HG03135 (cell line): ENCODE results near the gene ZFHX3.
"Not testable (repeated sequence)": the region's sequence is repeated elsewhere in the genome, so short reads cannot be mapped to it uniquely, and the experiment has no call there.

Experiments
- ATAC-seq: cut with Tn5 transposase; IDR thresholded peaks from one replicate; pipeline ENCODE4 v1.9.1; 2021; ENCODE audit warnings: mild to moderate bottlenecking, moderate library complexity; ENCODE audit not compliant: unreplicated experiment

ZFHX3 gene

GRCh38 chr16:73024571-73025105 lies 23.3 kb downstream of the ZFHX3 start:
- no peak for ATAC-seq

DNA sequence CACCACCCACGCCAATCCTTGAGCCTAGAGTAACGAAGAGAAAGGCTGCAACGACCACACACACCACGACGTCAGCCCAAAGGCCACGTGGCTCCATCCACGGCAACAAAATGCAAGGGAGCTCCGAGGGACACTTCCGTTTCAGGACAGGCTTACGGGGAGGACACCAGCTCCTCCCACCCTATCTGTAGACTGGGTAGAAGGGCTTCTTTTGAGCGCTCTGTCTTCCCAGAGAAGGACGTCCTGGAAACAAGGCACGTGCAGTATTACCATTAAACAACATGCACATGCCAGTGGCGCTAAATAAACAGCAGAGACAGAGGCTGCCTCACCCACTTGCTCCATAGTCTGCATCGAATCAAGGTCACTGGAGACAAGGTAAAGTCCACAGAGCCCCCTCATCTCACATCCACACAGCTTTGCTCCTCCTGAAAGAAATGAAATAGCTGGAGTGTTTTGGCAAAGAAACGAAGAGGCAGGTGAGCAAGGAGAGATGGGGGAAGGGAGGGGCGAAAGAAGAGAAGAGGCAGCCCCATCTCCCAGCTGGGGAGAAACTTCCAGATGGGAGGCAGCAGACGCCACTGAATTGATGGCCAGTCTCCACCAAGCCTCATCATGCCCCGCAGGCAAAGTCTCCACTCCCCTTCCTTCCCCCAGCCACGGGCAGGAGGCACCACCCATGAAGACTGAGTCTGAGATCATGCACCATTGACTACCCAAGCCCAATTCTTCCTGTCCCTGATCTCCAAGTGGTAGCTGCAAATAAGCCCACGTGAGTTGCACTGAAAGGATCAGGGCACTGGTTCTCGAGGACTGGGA lies 24.0 kb downstream of the ZFHX3 start:
- ATAC-seq = no peak

- no peak for ATAC-seq
These were observed 24.6 kb downstream of the ZFHX3 start for GRCh38 chr16:73023320-73023719.

DNA sequence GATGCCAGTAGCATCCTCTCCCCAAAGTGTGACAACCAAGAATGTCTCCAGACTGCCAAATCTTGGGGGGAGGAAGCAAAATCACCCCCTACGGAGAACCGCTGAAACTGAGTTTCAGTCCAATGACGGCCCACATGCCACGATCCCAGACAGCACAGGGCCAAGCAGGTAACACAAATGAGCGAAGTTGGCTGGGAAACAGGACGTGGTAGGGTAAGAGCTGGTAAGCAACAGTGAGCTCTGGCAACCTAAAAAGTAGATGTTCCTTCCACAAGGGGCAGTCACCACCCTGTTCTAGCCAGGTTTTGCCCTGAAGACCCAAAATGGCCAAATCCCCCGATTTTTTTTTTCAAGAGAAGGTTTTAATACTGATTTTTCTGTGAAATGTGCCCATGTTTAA lies 25.4 kb downstream of the ZFHX3 start:
- no peak for ATAC-seq

DNA sequence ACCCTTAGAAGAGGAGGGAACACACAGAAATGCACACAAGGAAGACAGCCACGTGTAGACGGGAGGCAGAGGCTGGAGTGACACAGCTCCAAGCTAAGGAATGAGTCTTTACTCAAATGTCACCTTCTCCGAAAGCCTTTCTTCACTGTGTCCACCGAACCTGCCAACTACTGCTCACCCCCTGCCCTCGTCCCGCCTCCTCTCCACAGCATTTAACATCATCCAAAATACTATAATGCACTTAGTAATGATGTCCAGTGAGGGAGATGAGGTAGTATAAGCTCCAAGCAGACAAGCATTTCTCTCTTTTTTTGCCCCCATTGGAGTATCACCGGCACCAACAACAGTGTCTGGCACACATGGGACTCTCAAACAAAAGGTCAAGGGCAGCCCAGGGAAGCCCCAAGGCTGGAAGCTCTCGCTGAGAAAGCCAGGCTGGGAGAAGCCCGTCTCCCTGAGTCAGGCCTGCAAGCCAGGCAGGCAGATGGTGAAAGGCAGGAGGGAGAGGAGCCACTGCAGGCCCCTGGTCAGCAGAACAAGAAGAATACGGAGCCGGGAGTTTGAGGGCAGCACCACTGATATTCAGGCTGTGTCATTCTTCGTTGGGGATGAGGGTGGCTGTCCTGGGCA lies 25.9 kb downstream of the ZFHX3 start:
- ATAC-seq = no peak

- no peak for ATAC-seq
These were observed 27.5 kb downstream of the ZFHX3 start for GRCh38 chr16:73020409-73020884.

- ATAC-seq = no peak
These were observed 28.2 kb downstream of the ZFHX3 start for GRCh38 chr16:73019457-73020362.

- no peak for ATAC-seq
These were observed 29.0 kb downstream of the ZFHX3 start for GRCh38 chr16:73018821-73019456.

- no peak for ATAC-seq
These were observed 30.6 kb downstream of the ZFHX3 start for GRCh38 chr16:73017321-73017720.

DNA sequence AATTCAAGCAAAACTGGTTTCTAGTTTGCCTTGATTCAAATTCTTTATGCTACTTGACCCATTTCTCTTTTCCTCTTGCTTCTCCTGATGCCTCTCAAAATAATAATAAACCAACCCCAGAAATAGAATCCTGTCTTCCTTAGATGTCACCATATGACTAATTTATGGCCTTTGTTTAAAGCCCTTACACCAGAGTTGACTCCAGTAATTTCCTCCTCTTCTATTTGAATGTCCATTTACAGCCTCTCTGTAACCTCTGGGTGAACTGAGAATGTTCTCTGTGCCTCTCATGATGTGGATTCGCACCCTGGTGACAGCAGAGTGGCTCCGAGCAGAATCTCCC lies 31.5 kb downstream of the ZFHX3 start:
- peak; percentile 37 for ATAC-seq

- ATAC-seq = peak; percentile 86
These were observed 32.1 kb downstream of the ZFHX3 start for GRCh38 chr16:73015612-73016487.

- ATAC-seq = no peak
These were observed 33.2 kb downstream of the ZFHX3 start for GRCh38 chr16:73014768-73015167.

DNA sequence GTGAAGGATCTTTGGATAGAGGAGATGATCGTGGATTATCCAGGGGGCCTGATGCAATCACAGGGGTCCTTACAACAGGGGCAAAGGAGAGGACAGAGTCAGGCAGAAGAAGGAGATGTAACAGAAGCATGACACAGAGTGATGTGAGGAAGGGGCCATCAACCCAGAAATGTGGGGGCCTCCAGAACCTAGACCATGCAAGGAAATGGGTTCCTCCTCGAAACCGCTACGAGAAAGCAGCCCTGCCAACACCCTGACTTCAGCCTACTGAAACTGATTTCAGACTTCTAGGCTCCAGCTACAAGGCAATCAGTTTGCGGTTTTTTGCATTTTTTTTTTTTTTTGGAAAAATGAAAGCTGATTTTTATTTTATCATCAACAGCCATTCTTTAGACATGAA lies 34.0 kb downstream of the ZFHX3 start:
- no peak for ATAC-seq

GRCh38 chr16:73012341-73012740 lies 35.6 kb downstream of the ZFHX3 start:
- no peak for ATAC-seq

DNA sequence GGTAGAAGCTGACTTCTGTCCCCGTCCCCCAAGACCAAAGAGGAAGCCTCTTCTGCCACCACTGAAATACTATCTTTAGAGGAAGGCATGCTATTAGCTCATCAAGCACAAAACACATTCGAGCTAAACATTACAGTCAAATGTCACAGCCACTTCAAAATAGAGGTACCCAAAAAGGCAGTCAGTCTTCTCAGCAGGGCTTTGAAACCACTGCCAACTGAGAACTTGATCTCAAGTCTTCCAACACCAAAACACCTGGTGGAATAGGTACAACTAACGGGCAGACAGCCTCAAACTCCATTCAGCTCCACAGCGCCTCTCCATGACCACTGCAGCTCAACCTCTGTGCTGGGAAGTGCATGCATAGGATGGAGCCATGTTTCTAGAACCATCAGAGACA lies 36.0 kb downstream of the ZFHX3 start:
- ATAC-seq = no peak

- ATAC-seq = no peak
These were observed 37.7 kb downstream of the ZFHX3 start for GRCh38 chr16:73010150-73010676.

DNA sequence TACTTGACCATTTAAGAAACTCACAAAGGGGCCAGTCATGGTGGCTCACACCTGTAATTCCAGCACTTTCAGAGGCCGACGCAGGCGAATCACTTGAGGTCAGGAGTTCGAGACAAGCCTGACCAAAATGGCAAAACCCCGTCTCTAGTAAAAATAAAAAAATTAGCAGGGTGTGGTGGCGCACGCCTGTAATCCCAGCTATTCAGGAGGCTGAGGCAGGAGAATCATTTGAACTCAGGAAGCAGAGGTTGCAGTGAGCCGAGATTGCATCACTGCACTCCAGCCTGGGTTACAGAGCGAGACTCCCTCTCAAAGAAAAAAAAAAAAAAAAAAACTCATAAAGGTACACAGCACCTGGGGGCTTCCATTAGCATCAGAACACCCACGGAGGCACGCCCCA lies 38.2 kb downstream of the ZFHX3 start:
- ATAC-seq = not testable (repeated sequence)

DNA sequence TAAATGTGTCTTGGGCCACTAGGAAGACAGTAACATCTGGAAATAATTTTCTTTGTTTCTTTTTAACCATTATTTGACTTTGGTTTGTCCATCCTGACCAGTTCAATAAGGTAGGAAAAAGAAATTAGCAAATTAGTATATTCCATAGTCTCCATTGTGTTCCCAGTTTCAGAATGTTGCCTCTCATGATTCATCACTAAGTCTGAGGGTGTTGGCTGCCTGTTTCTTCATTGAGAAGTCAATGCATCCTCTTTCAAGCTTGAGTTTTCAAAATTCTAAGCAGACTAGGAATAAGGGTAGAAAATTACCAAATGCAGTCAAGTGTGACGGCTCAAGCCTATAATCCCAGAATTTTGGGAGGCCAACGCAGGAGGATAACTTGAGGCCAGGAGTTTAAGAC lies 41.9 kb downstream of the ZFHX3 start:
- no peak for ATAC-seq

DNA sequence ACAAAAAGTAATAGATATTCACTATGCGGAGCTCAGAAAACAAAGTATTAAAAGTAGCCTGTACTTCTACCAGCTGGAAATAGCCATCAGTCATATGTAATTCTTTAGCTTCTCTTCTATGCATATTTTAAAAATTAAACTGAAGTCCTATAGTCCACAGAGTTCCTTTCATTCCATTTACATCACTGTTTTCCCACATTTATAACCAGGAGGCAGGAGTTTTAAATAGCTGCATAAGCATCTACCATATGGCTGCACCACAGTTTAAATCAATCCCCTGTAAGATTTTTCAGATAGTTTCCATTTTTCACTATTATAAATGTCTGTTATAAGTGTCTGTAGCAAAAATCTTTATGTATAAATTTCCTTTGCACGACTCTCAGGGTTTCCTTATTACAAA lies 45.1 kb downstream of the ZFHX3 start:
- ATAC-seq = no peak
